PC-3 (cell line): ENCODE results near the gene PYGO2. TPM values are rescaled to one million over a fixed set of nuclear protein-coding genes. Genes with fewer than 3 reads are reported as not detected.

ENCODE experiments used
- ATAC-seq: fragments of 200-7000 bp; cut with Tn5 transposase; 2 replicates; pipeline ENCODE4 v1.9.1; 2020; ENCODE audit warnings: mild to moderate bottlenecking, moderate library complexity
- Bru-seq: library from RNA; stranded (reverse); fragments of 400-500 nt; gene quantifications from one replicate; lab custom pipeline; 2021; lab: Mats Ljungman, UMichigan
- BruChase-seq, 2 experiments: library from RNA; stranded (reverse); fragments of 400-500 nt; gene quantifications; one replicate each; lab custom pipeline; 2021; lab: Mats Ljungman, UMichigan
- BruUV-seq: library from RNA; stranded (reverse); fragments of 400-500 nt; replicated peaks from 2 replicates; lab custom pipeline; 2021; lab: Mats Ljungman, UMichigan
- CTCF ChIA-PET: fragments of 300-600 bp; sonication (Branson Sonifier 250); formaldehyde crosslinking; loops from one replicate; lab custom pipeline; 2022; ENCODE audit warnings: antibody characterized with exemption; lab: Charles Lee
- POLR2A ChIA-PET: fragments of 300-600 bp; sonication (Branson Sonifier 250); formaldehyde crosslinking; loops from one replicate; lab custom pipeline; 2022; ENCODE audit warnings: antibody characterized with exemption; ENCODE audit not compliant: unreplicated experiment; lab: Charles Lee
- DNase-seq: peaks from one replicate; pipeline ENCODE4 v3.0.0-alpha.2; 2015
- H2AFZ ChIP-seq: fragments of 300-600 bp; sonication (generic); 2 replicates; pipeline ENCODE4 v1.6.0; 2016; ENCODE audit warnings: antibody characterized with exemption, low read length
- H3F3A ChIP-seq: fragments of 300-600 bp; sonication (generic); one replicate; pipeline ENCODE4 v1.6.0; 2017; ENCODE audit warnings: antibody characterized with exemption, low read length, control low read depth, mild to moderate bottlenecking; ENCODE audit not compliant: unreplicated experiment
- H3K27ac ChIP-seq: fragments of 300-600 bp; sonication (generic); 2 replicates; pipeline ENCODE4 v1.5.1; 2016; ENCODE audit warnings: mild to moderate bottlenecking, low read length
- H3K27me3 ChIP-seq: fragments of 300-600 bp; sonication (generic); 2 replicates; pipeline ENCODE4 v1.6.1; 2016; ENCODE audit warnings: low read length, mixed read lengths
- H3K36me3 ChIP-seq: fragments of 300-600 bp; sonication (generic); 2 replicates; pipeline ENCODE4 v1.6.1; 2016; ENCODE audit warnings: low read depth, mixed run types, low read length, mixed read lengths
- H3K4me1 ChIP-seq: fragments of 300-600 bp; sonication (generic); 2 replicates; pipeline ENCODE4 v1.5.1; 2016; ENCODE audit warnings: low read length; ENCODE audit not compliant: insufficient read depth
- H3K4me2 ChIP-seq: fragments of 300-600 bp; sonication (generic); 2 replicates; pipeline ENCODE4 v1.6.0; 2016; ENCODE audit warnings: low read length
- H3K4me3 ChIP-seq: fragments of 300-600 bp; sonication (generic); 2 replicates; pipeline ENCODE4 v1.5.1; 2016; ENCODE audit warnings: mild to moderate bottlenecking, low read length, mixed read lengths
- H3K79me2 ChIP-seq: fragments of 300-600 bp; sonication (generic); 2 replicates; pipeline ENCODE4 v1.6.1; 2017; ENCODE audit warnings: low read length, mixed read lengths
- H3K9ac ChIP-seq: fragments of 300-600 bp; sonication (generic); 2 replicates; pipeline ENCODE4 v1.6.0; 2016; ENCODE audit warnings: mild to moderate bottlenecking, low read length
- H3K9me2 ChIP-seq: fragments of 300-600 bp; sonication (generic); replicated peaks from 2 replicates; pipeline ENCODE4 v1.6.1; 2016; ENCODE audit warnings: mixed run types, low read length, mixed read lengths
- H3K9me3 ChIP-seq: fragments of 300-600 bp; sonication (generic); 2 replicates; pipeline ENCODE4 v1.6.1; 2016; ENCODE audit warnings: low read length, mixed read lengths
- H4K20me1 ChIP-seq: fragments of 300-600 bp; sonication (generic); 2 replicates; pipeline ENCODE4 v1.6.1; 2016; ENCODE audit warnings: low read length, mixed read lengths
- EZH2 ChIP-seq: fragments of 300-600 bp; sonication (generic); IDR thresholded peaks from one replicate; pipeline ENCODE4 v1.6.1; 2017; ENCODE audit warnings: antibody characterized with exemption, mild to moderate bottlenecking, low read length; ENCODE audit not compliant: unreplicated experiment
- EZH2phosphoT487 ChIP-seq: fragments of 300-600 bp; sonication (generic); IDR thresholded peaks from 2 replicates; pipeline ENCODE4 v1.6.1; 2018; ENCODE audit warnings: mild to moderate bottlenecking, antibody characterized with exemption, low read length, borderline replicate concordance
- intact Hi-C: fragments of 100-400 bp; cut with micrococcal nuclease; formaldehyde crosslinking; loops from 2 replicates; pipeline ENCODE4 v1.9.0; 2023
- long read RNA-seq: library from polyadenylated mRNA; unstranded; transcript quantifications from one replicate; pipeline ENCODE4 v2.0.0, GENCODE V29; 2021; ENCODE audit not compliant: unreplicated experiment
- total RNA-seq: library from RNA; depleted of rRNA; stranded (reverse); fragments of >200 nt; gene quantifications from 2 replicates; pipeline ENCODE4 v1.2.3, GENCODE V29; 2014; rRNA removed
- TF ChIP-seq, protein P1 (sequence below): fragments of 300-600 bp; sonication (generic); conservative IDR thresholded peaks from 2 replicates; pipeline ENCODE4 v1.5.1; 2017; ENCODE audit warnings: antibody characterized with exemption, low read depth, mild to moderate bottlenecking, low read length

Gene PYGO2
- total RNA-seq: 41.7 and 43.3 TPM in 2 replicates
- percentile 91 among the genes with signal in this experiment for Bru-seq, nascent RNA
- percentile 98 among the genes with signal in this experiment for BruChase-seq, experiment 1, labeled RNA remaining after a 6-hour chase
- BruChase-seq, experiment 2, labeled RNA remaining after a 2-hour chase: percentile 98 among the genes with signal in this experiment
- long read RNA-seq, transcript PYGO2-202 (3 exons, 3,146 nt): major isoform, 54 of 148 reads
- long read RNA-seq, partial matches to known transcripts: 3 of 148 reads
- long read RNA-seq, other reads (novel, unspliced or antisense): 90 of 148 reads

DNA sequence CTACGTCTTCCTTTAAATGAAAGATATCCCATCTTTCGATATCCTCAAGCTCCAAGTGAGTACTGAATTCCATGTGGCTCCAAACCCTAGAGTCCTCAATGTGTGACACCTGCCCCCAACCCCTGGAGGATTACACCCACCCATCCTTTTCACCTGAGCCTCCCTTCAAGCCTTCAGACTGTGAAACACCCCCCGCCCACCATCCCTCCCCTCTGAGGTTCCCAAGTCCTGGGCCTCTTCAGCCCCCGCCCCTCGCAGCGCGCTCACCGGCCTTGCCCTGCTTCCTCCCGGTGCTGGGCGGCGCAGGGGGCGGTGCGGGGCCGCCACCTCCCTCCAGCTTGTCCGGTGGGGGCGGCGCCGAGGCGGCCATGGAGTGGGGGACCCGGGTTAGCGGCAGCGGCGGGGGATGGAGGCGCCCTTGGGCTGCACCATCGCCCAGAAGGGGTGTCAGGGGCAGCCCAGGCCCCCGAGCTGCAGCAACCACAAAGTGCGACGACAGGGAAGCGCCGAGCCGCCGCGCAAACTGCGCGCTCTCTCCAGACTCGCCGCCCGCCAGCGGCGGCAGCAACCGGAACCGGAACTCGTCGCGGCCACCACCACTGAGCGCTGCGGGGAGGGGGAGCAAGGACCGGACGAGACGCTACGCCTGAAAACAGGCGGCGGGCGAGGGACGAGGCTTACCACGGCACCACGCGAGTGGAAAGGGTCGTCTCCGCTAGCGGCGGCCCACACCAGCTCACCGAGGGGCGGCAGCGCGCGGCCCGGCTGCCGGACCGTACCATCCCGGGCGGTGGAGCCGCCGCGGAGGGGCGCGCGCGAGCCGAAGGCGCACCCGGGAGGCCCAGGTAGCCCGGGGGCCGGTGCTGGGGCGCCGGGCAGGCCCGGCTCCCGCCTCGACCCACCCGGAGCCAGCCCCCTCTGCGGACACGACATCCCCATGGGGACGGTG is at the start of gene PYGO2:
PYGO2 (minus strand) TSS at position 576 of the 949 bp plus-strand sequence; CDS start at position 370, 206 bp downstream.
- TF ChIP-seq, protein P1, sequence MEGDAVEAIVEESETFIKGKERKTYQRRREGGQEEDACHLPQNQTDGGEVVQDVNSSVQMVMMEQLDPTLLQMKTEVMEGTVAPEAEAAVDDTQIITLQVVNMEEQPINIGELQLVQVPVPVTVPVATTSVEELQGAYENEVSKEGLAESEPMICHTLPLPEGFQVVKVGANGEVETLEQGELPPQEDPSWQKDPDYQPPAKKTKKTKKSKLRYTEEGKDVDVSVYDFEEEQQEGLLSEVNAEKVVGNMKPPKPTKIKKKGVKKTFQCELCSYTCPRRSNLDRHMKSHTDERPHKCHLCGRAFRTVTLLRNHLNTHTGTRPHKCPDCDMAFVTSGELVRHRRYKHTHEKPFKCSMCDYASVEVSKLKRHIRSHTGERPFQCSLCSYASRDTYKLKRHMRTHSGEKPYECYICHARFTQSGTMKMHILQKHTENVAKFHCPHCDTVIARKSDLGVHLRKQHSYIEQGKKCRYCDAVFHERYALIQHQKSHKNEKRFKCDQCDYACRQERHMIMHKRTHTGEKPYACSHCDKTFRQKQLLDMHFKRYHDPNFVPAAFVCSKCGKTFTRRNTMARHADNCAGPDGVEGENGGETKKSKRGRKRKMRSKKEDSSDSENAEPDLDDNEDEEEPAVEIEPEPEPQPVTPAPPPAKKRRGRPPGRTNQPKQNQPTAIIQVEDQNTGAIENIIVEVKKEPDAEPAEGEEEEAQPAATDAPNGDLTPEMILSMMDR: peak; percentile 78
- TF ChIP-seq EZH2: no peak
- Histone ChIP-seq H3K27me3 (no peaks in the 10 kb centered on the region), H3K79me2 (peaks cover 42% of the 10 kb centered on the region), H3K4me1 (peaks cover 21% of the 10 kb centered on the region), H3K36me3 (peaks cover 37% of the 10 kb centered on the region), H3K9me3 (no peaks in the 10 kb centered on the region), H3K4me2 (peak within 1 kb of the TSS; percentile 88), H3K9me2 (no peaks in the 10 kb centered on the region), H3F3A (no peaks in the 10 kb centered on the region), H3K27ac (peak within 1 kb of the TSS; percentile 83), H3K9ac (peak within 1 kb of the TSS; percentile 96), H4K20me1 (no peaks in the 10 kb centered on the region), H3K4me3 (peak within 1 kb of the TSS; percentile 71), H2AFZ (peak within 1 kb of the TSS; percentile 77)
- peak; percentile 82 for ATAC-seq
- ChIA-PET CTCF (interaction anchor here (0.6 to 1.7 kb wide), 5 partner anchors 32 to 313 kb away, joined by 3 to 8 read pairs (median 5); partner anchors contain the start of genes LENEP and ZBTB7B), POLR2A (interaction anchor here (0.5 to 1.0 kb wide), 3 partner anchors 11 to 19 kb away, joined by 4 to 5 read pairs (median 4); no protein-coding TSS in a partner anchor)
- intact Hi-C loops: loop anchor here (1.0 to 2.0 kb wide), 3 partner anchors 12 to 55 kb away; no protein-coding TSS in a partner anchor
- peak; percentile 80 for DNase-seq
- no TSS peak for BruUV-seq

DNA sequence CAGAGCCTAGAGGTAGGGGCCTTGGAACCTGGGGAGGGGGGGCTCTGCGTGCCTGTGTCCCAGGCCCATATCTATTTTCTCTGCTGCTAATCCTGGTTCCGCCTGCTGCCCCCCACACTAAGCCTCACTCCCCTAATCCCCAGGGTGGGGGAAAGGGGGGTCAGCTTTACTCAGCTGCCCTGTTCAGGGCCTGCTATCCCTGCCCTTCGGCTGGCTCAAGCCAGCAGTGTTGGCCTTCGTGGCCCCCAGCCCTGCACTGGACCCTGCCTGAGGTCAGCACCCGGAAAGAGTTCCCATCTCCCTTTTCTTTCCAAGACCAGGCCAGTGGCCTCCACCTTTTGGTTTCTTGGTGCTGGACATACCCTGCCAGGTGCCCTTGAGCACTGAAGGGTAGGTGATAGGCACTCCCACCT is 49.4 kb upstream of the PYGO2 start:
- Histone ChIP-seq H3K27ac (no peak overlapping the region), H3K36me3 (peaks cover 33% of the 10 kb centered on the region; the same call in 1 of the 2 replicates), H3K4me1 (peaks cover 16% of the 10 kb centered on the region), H3K9ac (no peak overlapping the region), H3K27me3 (no peaks in the 10 kb centered on the region), H2AFZ (no peak overlapping the region), H3K9me3 (no peaks in the 10 kb centered on the region), H3F3A (no peaks in the 10 kb centered on the region), H3K4me3 (no peak overlapping the region), H3K4me2 (no peak overlapping the region), H3K9me2 (no peaks in the 10 kb centered on the region), H4K20me1 (0 out of 2 replicates have a peak, but pooled peaks cover 3% of the 10 kb centered on the region), H3K79me2 (peaks cover 72% of the 10 kb centered on the region)
- no peak for TF ChIP-seq EZH2
- no peak for TF ChIP-seq EZH2phosphoT487
- TF ChIP-seq, protein P1: no peak
- no peak for DNase-seq
- POLR2A ChIA-PET: no interaction called here
- no peak for ATAC-seq
- no TSS peak for BruUV-seq
- intact Hi-C loops: no loop called here
- CTCF ChIA-PET: no interaction called here
